HepG2 (cell line): ENCODE data around the gene UCMA. TPM values are rescaled to one million over a fixed set of nuclear protein-coding genes. Genes with fewer than 3 reads are reported as not detected.

Experiments
- FOXA1 ChIP-seq, 2 experiments: fragments of 450-650 bp in 1 of 2; sonication (generic) in 1 of 2; formaldehyde crosslinking in 1 of 2; IDR thresholded peaks; 2 replicates each; pipeline versions ENCODE4 v1.4.0 to v1.6.1; 2016 to 2020; ENCODE audit warnings: missing genetic modification reagents in 1 of 2
- HNF4A ChIP-seq: sonication (generic); formaldehyde crosslinking; IDR thresholded peaks from 2 replicates; pipeline ENCODE4 v1.4.0; 2020; ENCODE audit warnings: missing genetic modification reagents
- HOXA5 ChIP-seq: sonication (generic); formaldehyde crosslinking; IDR thresholded peaks from 2 replicates; pipeline ENCODE4 v1.4.0; 2020; ENCODE audit warnings: missing genetic modification reagents
- KAT8 ChIP-seq: IDR thresholded peaks from 2 replicates; pipeline ENCODE4 v1.6.1; 2016; ENCODE audit warnings: missing genetic modification reagents, missing compliant biosample characterization
- NR2F1 ChIP-seq, 2 experiments: fragments of 450-650 bp in 1 of 2; formaldehyde crosslinking in 1 of 2; IDR thresholded peaks; 2 replicates each; pipeline versions ENCODE4 v1.5.0 to v1.6.1; 2016 to 2020; ENCODE audit warnings: mild to moderate bottlenecking in 1 of 2, missing compliant biosample characterization in 1 of 2, missing genetic modification reagents in 1 of 2, moderate library complexity in 1 of 2
- PRMT3 ChIP-seq: sonication (generic); formaldehyde crosslinking; IDR thresholded peaks from 2 replicates; pipeline ENCODE4 v1.8.1; 2022; ENCODE audit warnings: low read depth, mild to moderate bottlenecking, moderate library complexity, missing genetic modification reagents, borderline replicate concordance
- RFX1 ChIP-seq: fragments of 450-650 bp; IDR thresholded peaks from 2 replicates; pipeline ENCODE4 v1.6.1; 2017
- RFX5 ChIP-seq: IDR thresholded peaks from 2 replicates; pipeline ENCODE4 v1.6.1; 2011; ENCODE audit warnings: low read depth, low read length, improper control_type of control experiment
- RXRA ChIP-seq: sonication (generic); formaldehyde crosslinking; IDR thresholded peaks from 2 replicates; pipeline ENCODE4 v1.5.1; 2020; ENCODE audit warnings: missing genetic modification reagents
- SIN3A ChIP-seq: IDR thresholded peaks from 2 replicates; pipeline ENCODE4 v1.6.1; 2011; ENCODE audit warnings: low read depth, mild to moderate bottlenecking, control low read depth, low read length, borderline replicate concordance
- SIX4 ChIP-seq: sonication (generic); formaldehyde crosslinking; IDR thresholded peaks from 2 replicates; pipeline ENCODE4 v1.4.0; 2020; ENCODE audit warnings: missing genetic modification reagents
- SMAD1 ChIP-seq: sonication (generic); formaldehyde crosslinking; IDR thresholded peaks from 2 replicates; pipeline ENCODE4 v1.4.0; 2020; ENCODE audit warnings: missing genetic modification reagents, low read depth, mild to moderate bottlenecking, borderline replicate concordance
- SSRP1 ChIP-seq: IDR thresholded peaks from 2 replicates; pipeline ENCODE4 v1.6.1; 2016; ENCODE audit warnings: control low read depth
- TCF7L2 ChIP-seq: IDR thresholded peaks from 2 replicates; pipeline ENCODE4 v1.6.1; 2011; ENCODE audit warnings: mild to moderate bottlenecking, low read depth, low read length, moderate library complexity
- TOPORS ChIP-seq: sonication (generic); formaldehyde crosslinking; IDR thresholded peaks from 2 replicates; pipeline ENCODE4 v1.8.0; 2023; ENCODE audit warnings: mild to moderate bottlenecking, missing genetic modification reagents
- ZBTB43 ChIP-seq: sonication (generic); formaldehyde crosslinking; conservative IDR thresholded peaks from 2 replicates; pipeline ENCODE4 v1.4.0; 2020; ENCODE audit warnings: missing genetic modification reagents
- ZNF3 ChIP-seq: IDR thresholded peaks from 2 replicates; pipeline ENCODE4 v1.7.0; 2017; ENCODE audit warnings: inconsistent platforms
- ZNF414 ChIP-seq: sonication (generic); formaldehyde crosslinking; IDR thresholded peaks from 2 replicates; pipeline ENCODE4 v1.5.0; 2020; ENCODE audit warnings: missing genetic modification reagents
- ZNF567 ChIP-seq: sonication (generic); formaldehyde crosslinking; IDR thresholded peaks from 2 replicates; pipeline ENCODE4 v1.8.1; 2023; ENCODE audit warnings: mild to moderate bottlenecking, missing genetic modification reagents, borderline replicate concordance
- polyA plus RNA-seq, 8 experiments: library from polyadenylated mRNA; depleted of rRNA in 3 of 8; stranded (reverse) in 7 of 8; unstranded in 1 of 8; fragments of >200 nt; fragmentation: Illumina TruSeq in 4 of 8; extraction: Trizol in 4 of 8; gene quantifications; 2 replicates each; pipeline versions ENCODE4 v1.2.1 to v1.2.3, GENCODE V29; 2011 to 2016; ENCODE audit warnings: low read depth in 4 of 8, missing spikeins in 1 of 8, mixed read lengths in 1 of 8; ENCODE audit not compliant: insufficient read depth in 1 of 8
- total RNA-seq, 5 experiments: library from RNA; depleted of rRNA; stranded (reverse); fragments of >200 nt; fragmentation: Illumina TruSeq; extraction: Trizol; gene quantifications; 2 replicates each; pipeline ENCODE4 v1.2.3, GENCODE V29; 2016; ENCODE audit warnings: low read depth in 1 of 5
- TF ChIP-seq, protein P1 (sequence below): sonication (generic); formaldehyde crosslinking; IDR thresholded peaks from 2 replicates; pipeline ENCODE4 v1.5.1; 2020; ENCODE audit warnings: missing genetic modification reagents, mild to moderate bottlenecking, borderline replicate concordance
- TF ChIP-seq, protein P2 (sequence below): sonication (generic); formaldehyde crosslinking; IDR thresholded peaks from 2 replicates; pipeline ENCODE4 v1.5.1; 2020; ENCODE audit warnings: mild to moderate bottlenecking, missing genetic modification reagents, moderate library complexity
- TF ChIP-seq, protein P3 (sequence below): sonication (generic); formaldehyde crosslinking; IDR thresholded peaks from 2 replicates; pipeline ENCODE4 v1.8.1; 2023; ENCODE audit warnings: mild to moderate bottlenecking, missing genetic modification reagents

UCMA gene
- total and polyA plus RNA-seq, 2 of the 13 experiments (the other 11 are each of a cell fraction or from before 2014, with no cell fraction given): not detected

GRCh38 chr10:13271552-13272163, 37.5 kb upstream of the UCMA start (continued):
- TF ChIP-seq, protein P1, sequence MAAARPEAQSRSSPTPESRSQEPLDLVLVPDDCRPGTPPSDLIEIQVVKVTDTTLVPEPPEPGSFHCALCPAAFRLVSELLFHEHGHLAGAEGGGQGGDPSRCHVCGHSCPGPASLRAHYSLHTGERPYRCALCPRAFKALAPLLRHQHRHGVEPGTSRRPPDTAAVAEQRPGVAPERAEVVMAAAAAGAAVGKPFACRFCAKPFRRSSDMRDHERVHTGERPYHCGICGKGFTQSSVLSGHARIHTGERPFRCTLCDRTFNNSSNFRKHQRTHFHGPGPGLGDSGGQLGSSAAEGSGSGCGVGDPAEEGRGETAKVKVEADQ (CRISPR knock-in tag): 0 out of 2 replicates have a peak, but pooled peaks have one; percentile 41
- TF ChIP-seq, protein P2, sequence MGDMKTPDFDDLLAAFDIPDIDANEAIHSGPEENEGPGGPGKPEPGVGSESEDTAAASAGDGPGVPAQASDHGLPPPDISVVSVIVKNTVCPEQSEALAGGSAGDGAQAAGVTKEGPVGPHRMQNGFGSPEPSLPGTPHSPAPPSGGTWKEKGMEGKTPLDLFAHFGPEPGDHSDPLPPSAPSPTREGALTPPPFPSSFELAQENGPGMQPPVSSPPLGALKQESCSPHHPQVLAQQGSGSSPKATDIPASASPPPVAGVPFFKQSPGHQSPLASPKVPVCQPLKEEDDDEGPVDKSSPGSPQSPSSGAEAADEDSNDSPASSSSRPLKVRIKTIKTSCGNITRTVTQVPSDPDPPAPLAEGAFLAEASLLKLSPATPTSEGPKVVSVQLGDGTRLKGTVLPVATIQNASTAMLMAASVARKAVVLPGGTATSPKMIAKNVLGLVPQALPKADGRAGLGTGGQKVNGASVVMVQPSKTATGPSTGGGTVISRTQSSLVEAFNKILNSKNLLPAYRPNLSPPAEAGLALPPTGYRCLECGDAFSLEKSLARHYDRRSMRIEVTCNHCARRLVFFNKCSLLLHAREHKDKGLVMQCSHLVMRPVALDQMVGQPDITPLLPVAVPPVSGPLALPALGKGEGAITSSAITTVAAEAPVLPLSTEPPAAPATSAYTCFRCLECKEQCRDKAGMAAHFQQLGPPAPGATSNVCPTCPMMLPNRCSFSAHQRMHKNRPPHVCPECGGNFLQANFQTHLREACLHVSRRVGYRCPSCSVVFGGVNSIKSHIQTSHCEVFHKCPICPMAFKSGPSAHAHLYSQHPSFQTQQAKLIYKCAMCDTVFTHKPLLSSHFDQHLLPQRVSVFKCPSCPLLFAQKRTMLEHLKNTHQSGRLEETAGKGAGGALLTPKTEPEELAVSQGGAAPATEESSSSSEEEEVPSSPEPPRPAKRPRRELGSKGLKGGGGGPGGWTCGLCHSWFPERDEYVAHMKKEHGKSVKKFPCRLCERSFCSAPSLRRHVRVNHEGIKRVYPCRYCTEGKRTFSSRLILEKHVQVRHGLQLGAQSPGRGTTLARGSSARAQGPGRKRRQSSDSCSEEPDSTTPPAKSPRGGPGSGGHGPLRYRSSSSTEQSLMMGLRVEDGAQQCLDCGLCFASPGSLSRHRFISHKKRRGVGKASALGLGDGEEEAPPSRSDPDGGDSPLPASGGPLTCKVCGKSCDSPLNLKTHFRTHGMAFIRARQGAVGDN (CRISPR knock-in tag): peak; percentile 89
- TF ChIP-seq SMAD1 (CRISPR knock-in tag) (peak; percentile 47; the same call in 1 of the 2 replicates), RXRA (CRISPR knock-in tag) (peak; percentile 50), SIN3A (no peak), ZNF567 (CRISPR knock-in tag) (no peak), TCF7L2 (no peak), SSRP1 (CRISPR knock-in tag) (0 out of 2 replicates have a peak, but pooled peaks have one; percentile 51), NR2F1 (CRISPR knock-in tag; IDR thresholded peaks at IDR 0.05) (peak; percentile 65 to 77), ZNF414 (CRISPR knock-in tag) (0 out of 2 replicates have a peak, but pooled peaks have one; percentile 26), RFX1 (no peak), SIX4 (CRISPR knock-in tag) (no peak; the same call in 1 of the 2 replicates), FOXA1 (IDR thresholded peaks at IDR 0.05) (no peak), FOXA1 (CRISPR knock-in tag; IDR thresholded peaks at IDR 0.05) (0 out of 2 replicates have a peak, but pooled peaks have one; percentile 2), KAT8 (CRISPR knock-in tag) (no peak), HOXA5 (CRISPR knock-in tag) (no peak), ZNF3 (CRISPR knock-in tag) (no peak), HNF4A (CRISPR knock-in tag) (peak; percentile 55; the same call in 1 of the 2 replicates), ZBTB43 (CRISPR knock-in tag) (no peak), RFX5 (no peak), PRMT3 (CRISPR knock-in tag) (0 out of 2 replicates have a peak, but pooled peaks have one; percentile 30), TOPORS (CRISPR knock-in tag) (0 out of 2 replicates have a peak, but pooled peaks have one; percentile 20)
- TF ChIP-seq, protein P3, sequence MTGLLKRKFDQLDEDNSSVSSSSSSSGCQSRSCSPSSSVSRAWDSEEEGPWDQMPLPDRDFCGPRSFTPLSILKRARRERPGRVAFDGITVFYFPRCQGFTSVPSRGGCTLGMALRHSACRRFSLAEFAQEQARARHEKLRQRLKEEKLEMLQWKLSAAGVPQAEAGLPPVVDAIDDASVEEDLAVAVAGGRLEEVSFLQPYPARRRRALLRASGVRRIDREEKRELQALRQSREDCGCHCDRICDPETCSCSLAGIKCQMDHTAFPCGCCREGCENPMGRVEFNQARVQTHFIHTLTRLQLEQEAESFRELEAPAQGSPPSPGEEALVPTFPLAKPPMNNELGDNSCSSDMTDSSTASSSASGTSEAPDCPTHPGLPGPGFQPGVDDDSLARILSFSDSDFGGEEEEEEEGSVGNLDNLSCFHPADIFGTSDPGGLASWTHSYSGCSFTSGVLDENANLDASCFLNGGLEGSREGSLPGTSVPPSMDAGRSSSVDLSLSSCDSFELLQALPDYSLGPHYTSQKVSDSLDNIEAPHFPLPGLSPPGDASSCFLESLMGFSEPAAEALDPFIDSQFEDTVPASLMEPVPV (CRISPR knock-in tag): peak; percentile 80; the same call in 1 of the 2 replicates
